Measurements from ENCODE around the gene NECTIN4.

DNA sequence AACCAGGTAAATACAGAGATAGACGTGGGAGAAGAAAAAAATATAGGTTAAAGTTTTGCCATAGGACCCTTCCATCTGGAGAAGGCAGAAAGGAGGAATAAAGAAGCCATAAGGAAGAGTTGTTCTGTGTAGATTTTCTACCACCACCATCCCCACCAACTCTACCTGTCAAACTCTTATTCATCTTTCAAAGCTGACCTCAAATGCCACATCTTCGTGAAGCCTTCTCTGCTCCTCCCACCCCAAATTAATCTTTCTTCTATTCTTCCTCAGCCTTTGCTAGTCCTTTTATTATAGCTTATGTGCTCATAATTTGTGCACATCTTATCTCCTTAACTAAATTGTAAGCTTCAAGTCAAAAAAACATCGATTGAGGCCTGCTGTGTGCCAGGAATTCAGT is 1.3 kb upstream of the NECTIN4 start:
- TF ChIP-seq PHF8 (conservative IDR thresholded peaks at IDR 0.05; ENCODE audit: low read depth, low read length): no peak
- no peak for TF ChIP-seq CREB1 (IDR thresholded peaks at IDR 0.05)
- TF ChIP-seq EP300 (IDR thresholded peaks at IDR 0.05; ENCODE audit: borderline replicate concordance in 1 of 2, low read depth in 2 of 2, low read length in 2 of 2): no peak
